GM19240 (cell line): ENCODE measurements around the gene FBXO33.
"Not testable (repeated sequence)": the region's sequence is repeated elsewhere in the genome, so short reads cannot be mapped to it uniquely, and the experiment has no call there.

ENCODE experiments used
- DNase-seq: peaks from one replicate; pipeline ENCODE4 v3.0.0; 2011; ENCODE audit warnings: low spot score; ENCODE audit not compliant: insufficient read length

The FBXO33 gene

DNA sequence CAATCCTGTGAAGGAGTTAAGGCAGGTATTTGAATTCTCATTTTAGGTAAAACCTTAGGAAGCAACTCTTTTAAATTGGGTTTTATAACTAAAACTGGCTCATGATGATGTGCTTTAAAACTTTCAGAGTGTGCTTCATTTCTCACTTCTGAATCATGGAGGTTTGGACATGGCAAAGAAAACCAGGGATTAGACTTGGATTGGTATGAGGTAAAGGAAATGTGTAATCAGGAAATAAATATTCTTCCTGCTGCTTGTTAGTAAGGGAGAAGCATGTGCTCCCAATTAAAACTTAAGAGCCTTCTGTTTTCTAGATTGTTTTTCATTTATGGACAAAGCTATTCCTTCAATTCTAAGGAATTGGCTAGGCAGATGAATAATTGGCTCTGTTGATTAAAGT is 57.4 kb downstream of the FBXO33 start:
- DNase-seq, result no peak

DNA sequence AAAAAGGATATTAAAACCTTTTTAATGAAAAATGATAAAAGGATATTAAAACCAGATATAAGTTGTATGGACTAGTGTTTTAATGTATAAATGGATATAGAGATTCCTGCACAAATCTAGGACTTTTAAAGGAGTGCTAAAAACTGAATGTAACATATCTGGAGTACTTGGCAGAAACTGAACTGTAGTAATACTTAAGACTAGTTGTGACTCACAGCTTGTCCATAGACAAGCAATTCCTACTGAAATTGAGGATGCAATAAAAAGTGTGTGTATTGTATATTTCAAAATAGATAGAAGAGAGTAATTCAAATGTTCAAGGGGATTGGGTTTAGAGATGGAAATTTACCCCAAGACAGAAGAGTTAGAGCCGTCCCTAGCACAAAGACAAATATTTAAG is 59.6 kb downstream of the FBXO33 start:
- DNase-seq, result no peak

DNA sequence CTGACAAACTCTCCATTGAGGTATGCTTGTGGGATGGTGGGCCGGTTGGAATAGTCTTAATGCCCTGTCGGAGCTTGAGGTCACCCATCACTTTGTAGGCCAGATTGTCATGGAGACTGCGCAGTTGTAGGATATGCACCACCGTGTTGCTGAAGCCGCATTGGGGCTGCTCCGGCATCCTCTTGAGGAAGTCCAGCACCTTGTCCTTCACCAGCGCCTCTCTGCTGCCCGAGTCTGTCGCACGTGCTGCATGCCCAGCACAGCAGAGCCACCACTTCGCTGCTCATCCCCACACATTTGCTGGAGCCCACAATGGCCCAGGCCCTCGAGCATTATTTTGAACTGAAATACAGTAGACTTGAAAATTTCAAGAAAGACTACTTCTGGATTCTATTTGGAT is 61.8 kb downstream of the FBXO33 start:
- no peak for DNase-seq

DNA sequence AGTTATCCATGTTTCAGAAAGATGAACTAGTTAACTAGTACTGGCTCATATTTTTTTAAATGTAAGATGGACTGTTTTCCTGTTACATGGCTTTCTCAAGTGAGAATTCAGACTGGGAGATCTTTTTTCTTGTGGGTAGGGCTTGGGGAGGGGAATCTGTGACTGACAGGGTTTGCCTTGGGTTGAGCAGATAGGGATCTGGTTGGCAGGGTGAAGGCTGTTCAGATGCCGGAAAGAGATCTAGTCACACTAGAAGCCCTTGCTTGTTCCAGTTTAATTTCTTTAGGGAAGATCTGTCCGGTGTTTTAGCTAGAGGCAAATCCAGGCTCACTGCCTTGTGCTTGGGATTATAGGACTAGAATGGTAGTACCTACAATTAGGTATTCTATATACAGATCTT is 63.2 kb downstream of the FBXO33 start:
- DNase-seq, result no peak

DNA sequence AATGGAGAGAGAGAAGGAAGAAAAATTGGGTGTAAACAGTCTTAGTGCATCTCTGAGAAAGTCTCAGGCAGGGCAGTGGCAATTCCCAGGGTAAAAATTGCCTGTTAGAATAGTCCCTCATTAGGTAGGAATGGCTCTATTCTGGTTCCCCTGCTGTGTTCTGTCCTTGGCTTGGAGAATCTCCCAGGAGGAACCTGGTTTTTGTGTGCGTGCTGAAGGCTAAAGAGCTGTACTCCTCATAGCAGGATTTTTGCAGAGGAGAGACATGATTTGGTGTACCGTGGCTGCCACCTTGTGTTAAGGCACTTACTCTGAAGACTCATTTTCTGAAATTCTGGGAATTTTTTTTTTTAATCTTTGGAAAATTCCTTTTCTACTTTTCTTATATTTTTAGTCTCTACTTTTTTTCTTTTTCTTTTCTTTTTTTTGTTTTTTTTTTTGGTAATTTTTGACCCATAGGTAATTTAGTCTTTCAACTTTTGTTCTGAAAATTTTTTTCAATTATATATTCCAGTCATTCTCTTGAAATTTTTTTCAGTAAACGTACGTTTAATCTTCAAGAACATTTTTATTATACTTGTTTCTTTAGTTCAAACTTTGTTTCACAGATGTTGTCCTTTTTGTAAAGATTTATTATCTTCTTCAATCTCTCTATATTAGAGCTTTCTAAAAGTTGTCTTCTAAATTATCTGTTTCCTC is 63.8 kb downstream of the FBXO33 start:
- no peak for DNase-seq

DNA sequence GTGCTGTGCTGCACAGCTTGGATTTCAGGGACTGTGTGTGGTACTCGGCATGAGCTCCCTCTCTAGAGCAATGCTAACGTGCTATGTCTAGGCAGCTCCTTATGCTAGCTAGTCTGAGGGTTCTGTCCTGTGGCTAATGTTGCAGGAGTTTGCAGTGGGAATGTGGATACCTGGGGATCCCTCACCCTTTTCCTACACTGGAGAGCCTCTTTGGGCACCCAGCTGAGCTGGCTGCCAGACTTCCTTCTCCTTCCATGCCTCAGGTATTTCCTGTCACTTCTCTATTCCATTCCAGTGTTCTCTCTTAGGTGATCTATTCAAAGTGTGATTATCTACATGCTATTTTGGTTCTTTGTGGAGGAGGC is 64.9 kb downstream of the FBXO33 start:
- DNase-seq, result no peak

DNA sequence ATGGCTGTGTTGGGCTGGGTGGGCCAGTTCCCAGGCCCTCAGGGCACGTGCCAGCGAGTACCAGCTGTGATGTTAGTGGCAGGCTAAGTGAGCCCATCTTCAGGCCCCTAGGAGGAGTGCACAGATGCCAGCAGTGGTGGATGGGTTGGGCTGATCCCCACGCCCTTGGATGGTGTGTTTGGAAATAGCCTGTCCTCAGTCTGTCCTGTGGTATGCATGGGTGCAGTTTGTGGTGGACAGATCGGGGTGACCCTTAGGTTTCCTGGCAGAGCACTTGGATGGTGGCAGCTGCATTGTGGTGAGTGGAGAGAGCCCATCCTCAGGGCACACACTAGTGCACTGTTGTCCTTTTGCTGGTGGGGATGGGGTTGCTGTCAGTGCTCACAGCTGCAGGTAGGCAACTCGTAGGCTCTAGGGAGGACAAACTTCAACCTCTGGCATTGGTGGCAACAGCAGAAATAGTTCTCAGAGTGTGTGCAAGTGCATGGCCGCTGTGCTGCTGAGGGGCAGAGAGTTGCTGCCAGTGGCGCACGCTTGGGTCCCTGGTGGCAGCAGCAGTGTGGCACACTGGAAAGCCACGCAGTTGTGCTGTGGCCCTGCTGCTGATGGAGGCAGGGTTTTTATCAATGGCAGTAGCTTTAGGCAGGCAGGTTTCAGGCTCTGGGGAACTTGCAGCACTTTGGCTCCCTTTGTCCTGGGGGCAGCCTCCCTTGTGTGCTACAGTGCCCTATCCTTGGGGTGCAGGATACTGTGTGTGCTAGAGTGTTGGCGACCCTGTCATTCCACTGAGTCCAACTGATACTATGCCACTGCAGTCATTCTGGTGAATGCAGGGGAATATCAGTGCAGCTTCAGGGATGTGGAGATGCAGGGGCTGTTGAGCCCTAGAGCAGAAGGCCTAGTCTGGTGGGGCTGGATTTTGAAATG is 65.5 kb downstream of the FBXO33 start:
- no peak for DNase-seq

DNA sequence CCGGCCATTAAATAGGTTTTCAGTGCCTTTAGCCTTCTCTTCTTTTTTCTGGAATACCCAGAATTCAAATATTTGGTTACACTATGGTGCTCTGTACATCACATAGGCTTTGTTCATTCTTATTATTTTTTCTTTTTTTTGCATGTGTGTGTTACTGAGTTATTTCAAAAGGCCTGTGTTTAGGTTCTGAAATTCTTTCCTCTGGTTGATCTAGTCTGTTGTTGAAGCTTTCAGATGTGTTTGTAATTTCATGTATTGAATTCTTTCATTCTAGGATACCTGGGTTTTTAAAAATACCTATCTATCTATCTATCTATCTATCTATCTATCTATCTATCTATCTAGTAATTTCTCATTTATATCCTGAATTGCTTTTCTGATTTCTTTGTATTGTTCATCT is 66.9 kb downstream of the FBXO33 start:
- DNase-seq, result no peak

DNA sequence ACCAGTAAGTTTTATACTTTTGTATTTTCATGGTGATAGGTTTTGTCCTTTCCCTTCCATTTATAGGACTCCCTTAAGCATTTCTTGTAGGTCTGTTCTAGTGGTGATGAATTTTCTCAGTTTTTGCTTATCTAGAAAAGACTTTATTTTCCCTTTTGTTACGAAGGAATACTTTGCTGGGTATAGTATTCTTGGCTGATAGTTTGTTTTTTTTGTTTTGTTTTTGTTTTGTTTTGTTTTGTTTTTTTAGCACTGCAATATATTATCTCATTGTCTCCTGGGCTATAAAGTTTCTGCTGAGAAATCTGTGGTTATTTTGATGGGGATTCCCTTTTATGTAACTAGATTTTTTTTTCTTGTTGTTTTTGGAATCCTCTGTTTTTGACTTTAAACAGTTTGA is 67.7 kb downstream of the FBXO33 start:
- no peak for DNase-seq

DNA sequence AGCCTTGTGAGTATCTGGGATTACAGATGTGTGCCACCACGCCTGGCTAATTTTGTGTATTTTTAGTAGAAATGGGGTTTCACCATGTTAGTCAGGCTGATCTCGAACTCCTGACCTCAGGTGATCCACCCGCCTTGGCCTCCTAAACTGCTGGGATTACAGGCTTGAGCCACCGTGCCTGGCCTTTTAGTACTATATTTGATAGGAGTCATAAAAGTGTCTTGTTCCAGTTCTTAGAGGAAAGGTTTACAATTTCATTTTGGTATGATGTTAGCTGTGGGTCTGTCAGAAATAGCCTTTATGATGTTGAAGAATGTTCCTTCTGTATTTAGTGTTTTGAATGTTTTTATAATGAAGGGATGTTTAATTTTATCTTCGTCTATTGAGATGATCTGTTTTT is 70.7 kb downstream of the FBXO33 start:
- DNase-seq, result not testable (repeated sequence)

DNA sequence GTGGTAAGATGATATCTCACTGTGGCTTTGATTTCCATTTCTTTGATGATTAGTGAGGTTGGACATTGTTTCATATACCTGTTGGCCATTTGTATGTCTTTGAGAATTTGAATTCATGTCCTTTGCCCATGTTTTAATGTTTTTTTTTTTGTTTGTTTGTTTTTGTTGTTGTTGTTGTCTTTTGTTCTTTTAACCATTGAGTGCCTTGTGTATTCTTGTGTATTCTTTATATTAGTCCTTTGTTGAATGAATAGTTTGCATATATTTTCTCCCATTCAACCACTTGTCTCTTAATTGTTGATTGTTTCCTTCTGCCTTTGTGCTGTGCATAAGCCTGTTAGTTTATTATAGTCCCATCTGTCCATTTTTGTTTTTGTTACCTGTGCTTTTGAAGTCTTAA is 71.9 kb downstream of the FBXO33 start:
- DNase-seq, result no peak

DNA sequence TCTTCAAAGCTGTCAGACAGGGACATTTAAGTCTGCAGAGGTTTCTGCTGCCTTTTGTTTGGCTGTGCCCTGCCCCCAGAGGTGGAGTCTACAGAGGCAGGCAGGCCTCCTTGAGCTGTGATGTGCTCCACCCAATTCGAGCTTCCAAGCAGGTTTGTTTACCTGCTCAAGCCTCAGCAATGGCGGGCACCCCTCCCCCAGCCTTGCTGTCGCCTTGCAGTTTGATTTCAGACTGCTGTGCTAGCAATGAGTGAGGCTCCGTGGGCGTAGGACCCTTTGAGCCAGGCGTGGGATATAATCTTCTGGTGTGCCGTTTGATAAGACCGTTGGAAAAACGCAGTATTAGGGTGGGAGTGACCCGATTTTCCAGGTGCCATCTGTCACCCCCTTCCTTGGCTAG is 73.2 kb downstream of the FBXO33 start:
- not testable (repeated sequence) for DNase-seq

DNA sequence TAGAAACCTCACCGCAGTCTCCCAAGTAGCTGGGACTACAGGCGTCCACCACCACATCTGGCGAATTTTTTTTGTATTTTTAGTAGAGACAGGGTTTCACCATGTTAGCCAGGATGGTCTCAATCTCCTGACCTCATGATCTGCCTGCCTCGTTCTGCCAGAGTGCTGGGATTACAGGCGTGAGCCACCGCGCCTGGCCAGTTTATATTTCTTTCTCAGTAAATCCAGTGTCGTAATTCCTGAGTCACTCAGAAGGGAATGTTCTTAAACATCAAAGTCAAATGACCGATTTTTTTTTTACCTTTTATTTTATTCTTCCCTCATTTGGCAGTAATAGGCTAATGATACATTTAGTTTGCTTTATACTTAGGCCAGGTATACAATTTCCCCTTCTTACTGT is 80.5 kb downstream of the FBXO33 start:
- DNase-seq, result no peak

DNA sequence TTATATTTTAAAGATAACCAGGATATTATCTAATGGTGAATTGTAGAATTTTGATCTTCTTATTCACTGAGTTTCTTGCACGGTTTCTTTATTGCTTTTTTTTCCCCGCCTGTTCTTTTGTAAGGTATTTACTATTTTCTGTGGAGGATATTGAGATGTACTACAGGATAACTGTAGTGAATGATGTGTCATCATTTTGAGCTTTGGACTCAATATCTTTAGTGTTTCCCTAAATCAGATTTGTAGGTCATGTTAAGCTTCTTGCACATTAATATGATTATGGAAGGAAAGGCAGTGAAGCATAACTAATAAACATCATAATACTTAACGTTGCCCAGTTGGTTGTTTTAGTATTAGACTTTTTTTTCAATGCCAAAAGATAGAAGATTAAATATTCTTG is 81.4 kb downstream of the FBXO33 start:
- DNase-seq, result no peak
